Measurements from ENCODE around the gene WASF1. TPM values are rescaled to one million over a fixed set of nuclear protein-coding genes. Genes with fewer than 3 reads are reported as not detected.

Gene WASF1
- total and polyA plus RNA-seq, 10 donors = 1.2 to 8.8 (median 3.0) TPM

DNA sequence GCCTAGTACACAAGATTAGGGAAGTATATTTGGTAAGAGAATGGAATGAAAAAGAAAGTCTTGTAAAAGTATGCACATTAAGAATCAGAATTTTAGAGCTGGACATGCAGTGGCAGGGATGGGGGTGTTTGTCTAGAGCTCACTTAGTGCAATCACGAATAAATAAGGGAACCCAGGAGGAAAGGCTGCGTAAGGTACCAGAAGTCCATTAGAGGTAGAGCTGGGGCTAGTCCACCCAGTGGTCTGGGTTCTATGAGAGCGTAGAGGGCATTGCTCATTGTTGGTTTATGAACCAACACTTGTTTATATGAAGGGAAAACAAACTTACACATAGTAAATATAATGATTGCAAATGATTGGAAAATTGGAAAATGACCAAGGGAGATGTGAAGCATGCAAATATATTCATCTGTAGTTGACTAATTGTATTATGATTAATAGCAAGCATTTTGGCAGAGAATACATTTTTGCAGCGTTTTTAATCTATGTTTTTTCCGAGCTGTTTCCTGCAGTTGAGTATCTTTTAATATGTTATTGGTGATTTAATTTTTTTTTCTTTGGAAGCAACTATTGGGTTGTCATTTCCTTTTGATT lies 3.9 kb upstream of the WASF1 start:
- Histone ChIP-seq H3K4me1 (peaks cover 37 to 89% (median 74%) of the 10 kb centered on the region in 6 donors), H3K9me3 (no peaks in the 10 kb centered on the region), H3K27me3 (replicated peaks in 1 of 7) (peaks cover 0 to 10% (median 0%) of the 10 kb centered on the region in 7 donors), H3K27ac (no peak overlapping the region), H3K4me3 (peak overlapping the region in 1 of 8 donors; percentile 32), H3K36me3 (peaks cover 0 to 4% (median 0%) of the 10 kb centered on the region in 6 donors)
- 70 to 82% (median 76%) methylated on average over 5 of the region's 5 CpGs for WGBS, 5 donors
- intact Hi-C loops (cut with DNase I; ENCODE audit: low total_unique reads) = no loop called here
- DNase-seq = no peak
- TF ChIP-seq POLR2A (IDR thresholded peaks at IDR 0.05) (no peak), CTCF (IDR thresholded peaks at IDR 0.05 in 8 of 11, conservative IDR thresholded peaks at IDR 0.05 in 3 of 11) (no peak), POLR2AphosphoS5 (IDR thresholded peaks at IDR 0.05) (no peak)

- peak overlapping the region in 7 of 8 donors; percentile 82 to 93 (median 90) for H3K27ac ChIP-seq
These were observed 1.9 kb upstream of the WASF1 start for GRCh38 chr6:110181131-110182030.

GRCh38 chr6:110180228-110181008 lies 948 bp upstream of the WASF1 start, which contains the start of gene CDC40:
Gene CDC40, plus strand, starts transcription at chr6:110180427. Its CDS starts 18 bp downstream, at chr6:110180445.
- Histone ChIP-seq H3K9me3 (no peaks in the 10 kb centered on the region), H3K36me3 (no peaks in the 10 kb centered on the region), H3K27me3 (replicated peaks in 1 of 7) (peaks cover 0 to 23% (median 0%) of the 10 kb centered on the region in 7 donors), H3K4me1 (peaks cover 25 to 65% (median 51%) of the 10 kb centered on the region in 6 donors), H3K27ac (peak within 1 kb of the TSS; percentile 80 to 93 (median 88)), H3K4me3 (peak within 1 kb of the TSS; percentile 64 to 99 (median 84))
- peak; percentile 93 for DNase-seq
- intact Hi-C loops (cut with DNase I; ENCODE audit: low total_unique reads) = no loop called here
- 0 to 1% (median 0%) methylated on average over 28 of the region's 28 CpGs for WGBS, 5 donors
- TF ChIP-seq CTCF (IDR thresholded peaks at IDR 0.05 in 8 of 11, conservative IDR thresholded peaks at IDR 0.05 in 3 of 11) = peak in 1 of 11 experiments; percentile 16
- TF ChIP-seq POLR2A (IDR thresholded peaks at IDR 0.05) = peak in 2 of 3 donors; percentile 28 to 40
- peak; percentile 86 to 87 (median 87) for TF ChIP-seq POLR2AphosphoS5 (IDR thresholded peaks at IDR 0.05)

More at GRCh38 chr6:110181131-110182030, 1.9 kb upstream of the WASF1 start:
- Histone ChIP-seq H3K9me3 (no peaks in the 10 kb centered on the region), H3K27me3 (replicated peaks in 1 of 7) (peaks cover 0 to 23% (median 0%) of the 10 kb centered on the region in 7 donors), H3K4me3 (peak overlapping the region; percentile 64 to 99 (median 84)), H3K4me1 (peaks cover 35 to 75% (median 61%) of the 10 kb centered on the region in 6 donors), H3K36me3 (no peaks in the 10 kb centered on the region)
- intact Hi-C loops (cut with DNase I; ENCODE audit: low total_unique reads) = no loop called here
- DNase-seq = no peak
- WGBS, 5 donors = 30 to 38% (median 33%) methylated on average over 6 of the region's 6 CpGs
- TF ChIP-seq POLR2A (IDR thresholded peaks at IDR 0.05) (no peak), POLR2AphosphoS5 (IDR thresholded peaks at IDR 0.05) (peak in 1 of 3 donors; percentile 29)

Measured in spleen (tissue), 11 donors.